GM11168 (cell line): ENCODE results near the gene ALCAM.
"Not testable (repeated sequence)": the region's sequence is repeated elsewhere in the genome, so short reads cannot be mapped to it uniquely, and the experiment has no call there.

Source experiments
- in situ Hi-C: fragments of 300-500 bp; cut with MboI; formaldehyde crosslinking; loops from one replicate; pipeline ENCODE4 v1.12.0; 2022; ENCODE audit warnings: low sequenced_read_pairs; ENCODE audit not compliant: unreplicated experiment

The ALCAM gene

DNA sequence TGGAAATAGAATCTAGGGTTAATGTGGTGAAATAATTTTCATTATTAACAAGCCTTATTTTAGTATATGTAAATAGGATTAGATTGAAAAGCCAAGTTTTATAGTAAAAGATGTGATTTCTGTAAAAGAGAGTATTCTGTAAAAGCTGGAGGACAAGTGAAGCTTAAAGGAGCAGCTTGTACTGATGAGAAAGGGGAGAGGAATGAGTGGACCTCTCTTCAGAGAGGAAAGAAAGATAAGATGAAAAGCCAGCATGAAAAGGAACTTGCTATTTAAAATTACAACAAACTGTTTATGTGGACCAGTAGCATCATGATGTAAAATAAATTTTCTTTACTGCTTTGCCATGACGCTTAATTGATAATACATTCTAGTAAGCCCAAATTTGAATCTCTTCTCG is 18.5 kb downstream of the ALCAM start:
- in situ Hi-C loops = no loop called here

DNA sequence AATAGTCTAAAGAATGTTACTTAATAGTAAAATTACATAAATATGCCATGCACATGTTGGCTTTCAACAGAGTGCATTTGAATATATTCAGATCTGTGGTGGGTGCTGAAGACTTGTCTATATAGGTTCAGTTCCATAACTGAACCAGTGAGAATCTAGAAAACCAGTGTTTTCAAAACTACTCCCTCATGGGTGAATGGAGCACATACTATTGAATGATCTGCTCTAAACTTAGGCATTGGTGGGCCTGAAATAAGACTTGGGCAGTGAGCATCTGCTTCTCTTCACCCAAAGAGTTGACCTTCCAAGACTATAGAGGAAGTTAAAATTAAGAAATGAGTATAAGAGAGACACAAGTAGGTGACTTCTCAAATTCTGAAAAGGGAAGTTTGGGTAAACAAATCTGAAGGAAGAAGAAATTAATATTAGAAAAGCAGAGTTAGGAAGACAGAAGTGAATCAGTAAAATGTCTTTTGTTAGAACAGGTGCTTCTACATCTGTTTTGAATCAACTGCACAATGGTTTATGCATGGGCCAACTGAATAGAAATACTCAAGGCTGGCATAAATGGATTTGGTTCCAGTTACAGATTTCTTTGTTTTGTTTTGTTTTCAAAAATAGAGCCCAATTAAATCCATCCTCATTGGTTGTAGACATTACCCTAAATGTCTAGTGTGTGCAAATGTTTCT is 19.3 kb downstream of the ALCAM start:
- in situ Hi-C loops = no loop called here

DNA sequence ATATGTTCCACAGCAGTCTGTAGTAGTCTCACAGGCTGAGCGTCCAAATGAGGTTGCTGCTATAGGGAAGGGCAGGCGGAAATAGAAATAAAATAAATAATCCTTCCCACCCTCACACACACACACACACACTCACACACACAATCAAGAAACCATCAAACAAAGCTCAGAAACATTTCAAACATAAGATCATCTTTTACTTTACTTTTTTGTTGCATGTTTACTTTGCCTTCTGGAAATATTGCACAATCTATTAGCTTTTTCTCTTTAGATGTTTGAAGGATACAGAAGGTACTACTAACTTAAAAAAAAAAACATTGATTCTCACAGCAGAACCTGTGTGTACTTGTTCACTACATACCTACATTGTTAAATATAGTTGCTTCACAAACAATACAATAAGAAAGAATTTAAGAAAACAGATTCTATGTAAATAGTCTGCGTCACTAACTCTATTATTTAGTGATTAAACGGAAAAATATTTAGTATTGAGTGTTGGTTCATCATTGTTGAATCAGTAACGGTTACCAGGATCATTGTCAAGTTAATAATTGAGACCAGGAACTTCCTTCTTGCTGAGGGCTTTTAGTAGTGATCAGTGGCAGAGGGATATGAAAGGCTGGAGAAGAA is 20.5 kb downstream of the ALCAM start:
- in situ Hi-C loops = no loop called here

DNA sequence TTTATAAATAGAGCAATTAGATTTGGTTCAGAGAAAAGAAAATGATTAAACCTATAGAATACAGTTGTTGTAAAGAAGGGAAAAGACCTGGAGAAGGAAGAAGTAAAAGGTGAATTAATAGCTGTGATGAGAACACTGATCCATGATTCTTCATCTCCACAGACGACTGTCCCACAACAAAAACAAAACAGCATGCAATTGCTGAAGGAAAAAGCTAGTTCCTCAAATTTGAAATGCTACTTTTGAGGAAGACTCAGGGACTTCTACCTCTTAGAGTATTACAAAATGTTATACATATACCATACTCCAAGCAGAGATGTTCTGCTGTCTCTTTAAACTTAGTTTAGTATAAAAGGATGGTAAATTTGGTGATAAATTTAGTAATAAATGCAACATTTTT is 21.5 kb downstream of the ALCAM start:
- in situ Hi-C loops = no loop called here

DNA sequence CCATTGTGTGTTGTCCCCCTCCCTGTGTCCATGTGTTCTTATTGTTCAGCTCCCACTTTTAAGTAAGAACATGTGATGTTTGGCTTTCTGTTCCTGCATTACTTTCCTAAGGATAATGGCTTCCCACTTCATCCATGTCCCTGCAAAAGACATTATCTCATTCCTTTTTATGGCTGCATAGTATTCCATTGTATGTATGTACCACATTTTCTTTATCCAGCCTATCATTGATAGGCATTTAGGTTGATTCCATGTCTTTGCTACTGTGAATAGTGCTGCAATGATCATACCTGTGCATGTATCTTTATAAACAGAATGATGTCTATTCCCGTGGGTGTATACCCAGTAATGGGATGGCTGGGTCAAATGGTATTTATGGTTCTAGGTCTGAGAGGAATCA is 23.1 kb downstream of the ALCAM start:
- in situ Hi-C loops = not testable (repeated sequence)

DNA sequence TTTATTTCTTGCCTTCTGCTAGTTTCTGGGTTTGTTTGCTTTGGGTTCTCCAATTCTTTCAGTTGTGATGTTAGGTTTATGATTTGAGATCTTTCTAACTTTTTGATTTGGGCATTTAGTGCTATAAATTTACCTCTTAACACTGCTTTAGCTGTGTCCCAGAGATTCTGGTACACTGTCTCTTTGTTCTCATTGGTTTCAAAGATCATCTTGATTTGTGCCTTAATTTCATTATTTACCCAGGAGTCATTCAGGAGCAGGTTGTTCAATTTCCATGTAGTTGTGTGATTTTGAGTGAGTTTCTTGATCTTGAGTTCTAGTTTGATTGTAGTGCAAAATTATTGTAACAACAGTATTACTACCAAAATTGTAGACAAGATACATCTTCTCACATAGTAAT is 25.9 kb downstream of the ALCAM start:
- in situ Hi-C loops = not testable (repeated sequence)

DNA sequence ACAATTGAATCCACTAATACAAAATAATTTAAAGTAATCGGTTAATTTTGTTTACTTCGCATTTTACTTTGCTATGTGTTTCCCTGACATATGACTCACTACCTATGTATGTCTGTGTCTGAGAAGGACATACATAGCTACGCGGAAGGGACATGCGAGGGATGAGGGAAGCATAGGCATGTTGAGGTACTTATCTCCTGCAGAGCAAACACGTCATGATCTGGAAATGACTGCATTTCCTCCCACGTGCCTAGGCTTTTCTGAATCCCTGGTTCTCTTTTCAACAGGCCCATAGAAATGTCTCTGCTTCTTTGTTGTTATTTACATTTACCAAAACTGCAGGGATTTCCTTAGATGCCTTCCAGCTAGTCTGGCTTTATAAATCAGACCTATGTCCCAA is 27.5 kb downstream of the ALCAM start:
- in situ Hi-C loops = no loop called here

DNA sequence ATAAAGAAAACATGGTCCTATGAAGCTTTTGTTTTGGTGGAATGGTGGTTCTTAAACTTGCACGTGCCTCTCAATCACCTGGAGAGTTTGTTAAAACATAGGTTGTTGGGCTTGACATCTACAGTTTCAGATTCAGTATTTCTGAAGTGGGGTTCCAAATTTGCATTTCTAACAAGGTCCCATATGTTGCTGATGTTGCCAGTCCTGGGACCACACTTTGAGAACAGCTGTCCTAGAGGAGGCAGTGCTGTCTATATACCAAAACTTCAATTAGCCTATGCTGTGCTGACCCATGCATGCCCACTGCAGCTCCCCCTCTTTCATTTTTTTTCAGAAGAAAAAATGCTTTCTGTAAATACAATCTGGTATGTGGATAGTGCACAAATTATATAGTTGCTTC is 31.3 kb downstream of the ALCAM start:
- in situ Hi-C loops = no loop called here

DNA sequence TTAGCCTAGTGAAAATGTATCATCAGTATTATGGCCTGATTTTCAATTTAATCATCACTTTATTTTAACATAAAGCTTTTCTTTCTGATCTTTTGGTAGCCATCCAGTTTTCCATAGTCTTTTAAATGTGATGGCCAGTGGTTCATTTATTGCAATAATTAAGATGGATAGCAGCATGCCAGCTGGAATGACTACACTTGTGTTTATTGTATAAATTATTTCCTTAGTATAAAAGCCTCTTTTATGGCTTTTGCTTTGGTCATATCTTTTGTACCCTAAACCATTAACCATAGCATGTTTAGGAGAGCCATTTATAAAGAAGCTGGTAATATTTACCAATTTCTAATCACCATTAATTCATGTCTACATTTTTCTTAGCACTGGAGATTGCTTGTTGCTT is 31.7 kb downstream of the ALCAM start:
- in situ Hi-C loops = no loop called here

DNA sequence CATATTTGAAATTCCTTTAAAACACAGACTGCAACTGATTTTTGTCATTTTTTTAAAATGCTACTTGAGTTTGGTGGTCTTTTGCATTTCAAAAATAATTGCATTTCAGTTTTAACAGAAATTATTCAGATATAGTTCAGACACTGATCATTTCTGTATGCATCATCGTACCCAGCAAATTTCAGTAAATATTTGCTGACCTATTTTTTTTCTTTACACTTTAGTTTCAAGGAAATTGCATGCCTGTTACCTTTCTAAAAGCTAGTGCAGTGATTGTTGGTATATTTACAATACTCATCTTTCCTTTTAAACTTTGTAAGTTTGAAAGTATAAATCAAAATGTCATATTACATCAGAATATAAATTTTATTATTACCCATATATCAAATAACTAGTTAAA is 32.4 kb downstream of the ALCAM start:
- in situ Hi-C loops = no loop called here

DNA sequence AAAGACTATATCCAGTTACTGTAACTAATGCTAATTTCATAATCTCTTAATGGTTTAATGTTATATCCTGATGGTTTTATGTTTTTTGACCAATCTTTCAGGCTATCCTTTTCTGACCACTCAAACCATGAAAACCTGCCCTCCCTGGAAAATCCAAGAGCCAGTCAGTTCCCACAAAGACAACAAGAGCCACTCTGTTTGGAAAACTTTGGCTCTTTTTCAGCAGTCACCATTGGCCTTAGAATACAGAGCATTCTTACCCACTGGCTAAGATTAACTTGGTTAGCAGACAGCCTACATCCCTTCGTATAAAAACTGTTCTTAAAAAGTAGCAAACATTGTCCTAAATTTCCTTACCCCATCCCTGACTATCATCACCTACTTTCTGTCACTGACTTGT is 32.9 kb downstream of the ALCAM start:
- in situ Hi-C loops = no loop called here

DNA sequence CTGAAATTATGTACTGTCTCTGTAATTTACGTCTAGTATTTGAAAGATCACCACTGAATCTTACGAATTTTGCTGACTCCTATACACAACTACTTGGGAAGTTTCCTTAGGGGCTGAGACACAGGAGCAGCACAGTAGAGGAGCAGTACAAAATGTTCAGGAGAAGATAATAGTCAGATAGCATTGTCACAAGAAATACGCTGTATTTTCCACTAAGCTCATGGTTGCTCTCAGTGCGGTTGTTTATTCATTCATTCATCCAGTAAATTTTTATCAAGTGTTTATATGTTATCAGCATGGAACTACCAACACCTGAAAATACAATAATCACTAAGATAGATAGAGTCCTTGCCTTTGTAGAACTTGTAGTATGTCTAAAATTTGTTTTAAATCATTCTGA is 34.5 kb downstream of the ALCAM start:
- in situ Hi-C loops = no loop called here

DNA sequence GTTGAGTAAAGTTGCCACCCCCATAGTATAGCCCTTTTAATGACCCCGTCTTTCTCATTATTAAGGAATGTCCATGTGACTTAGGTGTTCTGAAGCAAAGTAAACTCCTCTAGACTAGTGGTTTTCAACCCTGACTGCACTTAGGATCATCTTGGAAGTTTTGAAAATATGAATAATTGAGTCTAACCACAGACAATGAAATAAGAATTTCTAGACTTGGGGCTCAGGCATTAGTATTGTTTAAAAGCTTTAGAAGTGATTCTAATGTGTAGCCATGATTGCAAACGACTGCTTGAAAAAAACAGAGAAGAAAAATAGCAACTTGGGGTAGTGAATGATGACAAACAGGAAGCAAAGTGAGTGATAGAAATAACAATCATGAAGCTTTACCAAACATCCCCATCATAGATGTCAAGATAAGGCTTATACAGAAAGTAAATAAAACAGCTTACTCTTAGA is 35.0 kb downstream of the ALCAM start:
- in situ Hi-C loops = no loop called here

DNA sequence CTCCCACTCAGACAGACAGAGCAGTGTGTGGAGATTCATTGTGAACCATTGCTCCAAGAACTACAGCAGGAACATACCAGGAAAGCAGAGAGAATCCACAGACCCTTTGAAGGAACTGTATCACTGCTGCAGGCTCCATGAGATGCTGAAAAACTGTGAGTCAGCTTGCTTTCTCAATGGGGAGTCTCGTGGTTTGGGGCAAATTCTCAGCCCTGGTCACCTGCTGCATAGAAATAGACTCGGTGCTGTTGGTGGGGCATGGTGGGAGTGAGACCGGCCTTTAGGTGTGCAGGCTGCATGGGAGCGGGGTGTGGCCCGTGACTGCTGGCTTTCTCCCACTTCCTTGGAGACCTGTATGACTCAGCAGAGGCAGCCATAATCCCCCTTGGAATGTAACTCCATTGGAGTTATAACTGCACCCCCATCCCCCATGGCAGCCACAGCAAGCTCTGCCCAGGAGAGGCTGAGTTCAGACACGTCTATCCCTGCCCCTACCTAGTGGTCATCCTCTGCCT is 35.6 kb downstream of the ALCAM start:
- in situ Hi-C loops = no loop called here

DNA sequence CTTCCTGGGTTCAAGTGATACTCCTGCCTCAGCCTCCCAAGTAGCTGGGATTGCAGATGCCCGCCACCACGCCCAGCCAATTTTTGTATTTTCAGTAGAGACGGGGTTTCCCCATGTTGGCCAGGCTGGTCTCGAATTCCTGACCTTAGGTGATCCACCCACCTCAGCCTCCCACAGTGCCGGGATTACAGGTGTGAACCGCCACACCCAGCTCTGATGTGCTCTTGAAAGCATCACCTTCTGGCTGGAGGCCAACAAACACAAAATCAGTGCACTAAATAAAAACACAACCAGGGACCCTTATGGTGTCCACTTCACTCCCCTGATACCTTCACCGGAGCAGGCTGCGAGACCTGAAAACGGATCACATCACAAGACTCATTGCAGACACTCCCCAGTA is 36.3 kb downstream of the ALCAM start:
- in situ Hi-C loops = not testable (repeated sequence)

DNA sequence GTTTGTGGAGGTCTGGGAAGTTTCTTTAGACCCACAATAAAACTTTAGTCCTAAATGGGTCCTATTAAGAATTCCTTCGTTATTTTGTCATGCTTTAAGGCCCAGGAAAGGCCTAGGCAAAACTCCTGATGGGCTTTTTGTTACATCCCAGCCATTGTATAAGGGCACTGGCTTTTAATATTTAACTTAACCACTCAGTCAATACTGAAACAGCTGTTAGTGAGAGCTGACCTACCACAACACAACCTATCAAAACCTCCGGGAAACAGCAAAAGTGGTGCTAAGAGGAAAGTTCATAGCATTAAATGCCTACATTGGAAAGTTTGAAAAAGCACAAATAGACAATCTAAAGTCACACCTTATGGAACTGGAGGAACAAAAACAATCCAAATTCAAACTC is 39.6 kb downstream of the ALCAM start:
- in situ Hi-C loops = no loop called here

DNA sequence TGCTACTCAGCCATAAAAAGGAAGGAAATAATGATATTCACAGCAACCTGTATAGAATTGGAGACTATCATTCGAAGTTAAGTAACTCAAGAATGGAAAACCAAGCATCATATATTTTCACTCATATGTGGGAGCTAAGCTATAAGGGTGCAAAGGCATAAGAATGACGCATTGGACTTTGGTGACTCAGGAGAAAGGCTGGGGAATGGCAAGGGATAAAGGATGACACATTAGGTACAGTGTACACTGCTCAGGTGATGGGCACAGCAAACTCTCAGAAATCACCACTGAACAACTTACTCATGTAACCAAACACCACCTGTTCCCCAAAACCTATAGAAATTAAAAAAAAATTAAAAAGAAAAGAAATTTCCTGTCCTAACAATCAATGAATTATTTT is 42.7 kb downstream of the ALCAM start:
- in situ Hi-C loops = no loop called here

DNA sequence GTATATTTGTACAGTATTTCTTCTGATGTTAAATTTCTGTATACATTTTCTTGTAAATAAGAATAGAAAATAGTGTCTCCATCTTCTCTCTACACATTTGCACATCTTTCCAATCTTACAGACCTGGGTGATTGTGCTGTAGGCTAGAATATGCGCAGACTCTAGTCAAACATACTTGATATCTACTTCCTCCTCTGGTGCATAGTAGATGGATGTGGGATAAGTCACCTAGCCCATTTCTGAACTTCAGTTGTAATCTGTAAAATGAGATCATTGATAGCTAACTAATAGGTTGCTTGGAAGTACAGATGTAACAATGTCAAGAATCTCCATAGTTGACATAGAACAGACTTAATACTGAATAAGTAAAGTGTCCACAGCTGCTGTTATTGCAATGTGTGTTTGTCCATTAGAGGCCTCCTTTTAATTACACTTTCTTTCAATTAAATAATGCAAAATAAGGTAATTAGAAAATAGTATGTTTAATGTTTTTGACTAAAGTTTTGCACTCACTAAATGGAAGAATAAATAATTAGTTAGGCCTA is 46.7 kb downstream of the ALCAM start:
- in situ Hi-C loops = no loop called here

DNA sequence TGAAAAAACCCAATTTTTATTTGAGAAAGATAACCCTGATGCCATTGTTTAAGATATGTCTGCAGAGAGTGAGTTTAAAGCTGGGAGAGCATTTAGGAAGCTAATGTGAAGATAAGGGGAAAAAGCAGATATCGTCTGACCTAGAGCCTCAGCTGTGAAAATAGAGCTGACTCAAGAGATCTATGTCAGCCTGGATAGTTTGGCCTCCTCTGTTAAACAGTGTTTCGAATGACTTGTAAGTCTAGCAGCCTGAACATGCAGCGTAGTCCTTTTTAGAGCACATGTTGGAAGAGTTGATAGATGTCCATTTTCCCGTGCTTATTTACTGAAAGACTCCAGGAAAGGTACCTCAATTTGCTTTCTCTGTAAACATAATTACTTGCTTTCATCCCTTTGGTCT is 48.1 kb downstream of the ALCAM start:
- in situ Hi-C loops = no loop called here

DNA sequence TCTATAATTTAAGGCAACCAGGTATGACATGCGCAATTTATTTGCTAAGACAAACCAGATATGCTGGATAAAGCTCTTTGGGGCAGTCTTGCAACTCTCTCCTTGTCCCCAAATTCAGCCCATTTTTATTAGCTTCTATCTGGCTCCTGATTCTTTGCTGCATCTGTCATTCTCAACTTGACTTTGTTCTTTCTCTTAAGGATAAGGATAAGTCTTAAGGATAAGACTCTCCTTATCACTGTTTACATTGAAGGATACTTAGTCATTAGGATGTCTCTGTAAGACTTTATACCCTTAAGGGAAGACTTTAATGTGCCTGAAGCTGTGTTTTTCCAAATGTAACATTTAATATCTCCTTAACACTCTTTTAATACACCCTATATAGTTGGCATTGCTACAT is 49.2 kb downstream of the ALCAM start:
- in situ Hi-C loops = no loop called here

DNA sequence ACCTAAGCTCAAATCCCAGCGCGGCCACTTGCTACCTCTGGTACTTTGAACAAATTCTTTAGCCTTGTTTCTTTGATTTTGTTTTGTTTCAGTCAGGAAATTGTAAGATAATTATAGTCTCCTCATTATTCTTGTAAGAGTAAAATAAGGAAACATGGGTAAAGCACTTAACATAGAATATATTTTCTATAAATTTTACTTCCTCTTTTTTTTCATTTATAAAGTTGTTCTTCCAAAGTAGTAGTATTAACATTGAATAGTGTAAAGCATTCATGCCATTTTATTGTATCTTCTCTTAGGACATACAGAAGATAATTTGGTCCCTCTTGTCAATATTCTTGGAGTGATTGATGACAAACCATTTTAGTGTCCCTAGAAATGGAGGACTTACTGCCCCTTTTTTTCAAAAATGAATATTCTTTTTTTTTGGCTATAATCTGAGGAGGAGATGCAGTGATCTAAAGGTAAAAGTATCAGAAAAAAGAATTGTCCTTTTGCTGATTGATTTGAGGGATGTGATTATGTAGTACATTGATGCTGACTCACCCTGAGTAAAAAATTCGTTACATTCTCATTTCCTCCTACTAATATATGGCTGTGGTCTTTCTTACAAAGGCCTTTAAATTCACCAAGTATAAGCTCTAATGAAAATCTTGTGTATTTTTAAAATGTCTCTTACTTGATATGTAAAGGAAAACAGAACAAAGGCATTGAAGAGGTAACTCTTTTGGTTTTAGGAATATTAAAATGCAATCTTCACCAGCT is 51.0 kb downstream of the ALCAM start:
- in situ Hi-C loops = no loop called here
